ENCODE results near the gene SMAD7.

Gene SMAD7

GRCh38 chr18:48986851-48987761 is 36.3 kb upstream of the SMAD7 start:
- no peak for DNase-seq

- DNase-seq: no peak
Observed at GRCh38 chr18:48985161-48985560, 34.4 kb upstream of the SMAD7 start.

- no peak for DNase-seq
Observed at GRCh38 chr18:48983793-48984437, 33.1 kb upstream of the SMAD7 start.

- no peak for DNase-seq
Observed at GRCh38 chr18:48982266-48982665, 31.5 kb upstream of the SMAD7 start.

- DNase-seq: no peak
Observed at GRCh38 chr18:48979944-48980890, 29.5 kb upstream of the SMAD7 start.

- DNase-seq: no peak
Observed at GRCh38 chr18:48977914-48978313, 27.1 kb upstream of the SMAD7 start.

GRCh38 chr18:48975817-48976649 is 25.3 kb upstream of the SMAD7 start:
- peak; percentile 44 for DNase-seq

- no peak for DNase-seq
Observed at GRCh38 chr18:48975120-48975816, 24.5 kb upstream of the SMAD7 start.

GRCh38 chr18:48974304-48975119 is 23.7 kb upstream of the SMAD7 start:
- DNase-seq: no peak

- no peak for DNase-seq
Observed at GRCh38 chr18:48973731-48974130, 23.0 kb upstream of the SMAD7 start.

GRCh38 chr18:48968412-48969215 is 17.8 kb upstream of the SMAD7 start:
- DNase-seq: no peak

- no peak for DNase-seq
Observed at GRCh38 chr18:48967545-48967944, 16.8 kb upstream of the SMAD7 start.

GRCh38 chr18:48966523-48966922 is 15.8 kb upstream of the SMAD7 start:
- no peak for DNase-seq

GRCh38 chr18:48963586-48964470 is 13.1 kb upstream of the SMAD7 start:
- no peak for DNase-seq

GRCh38 chr18:48962994-48963561 is 12.3 kb upstream of the SMAD7 start:
- DNase-seq: no peak

- DNase-seq: no peak
Observed at GRCh38 chr18:48962252-48962993, 11.7 kb upstream of the SMAD7 start.

- no peak for DNase-seq
Observed at GRCh38 chr18:48961547-48961946, 10.8 kb upstream of the SMAD7 start.

All from central memory CD4-positive, alpha-beta T cell (primary cell).